ENCODE data around the gene POU1F1.

DNA sequence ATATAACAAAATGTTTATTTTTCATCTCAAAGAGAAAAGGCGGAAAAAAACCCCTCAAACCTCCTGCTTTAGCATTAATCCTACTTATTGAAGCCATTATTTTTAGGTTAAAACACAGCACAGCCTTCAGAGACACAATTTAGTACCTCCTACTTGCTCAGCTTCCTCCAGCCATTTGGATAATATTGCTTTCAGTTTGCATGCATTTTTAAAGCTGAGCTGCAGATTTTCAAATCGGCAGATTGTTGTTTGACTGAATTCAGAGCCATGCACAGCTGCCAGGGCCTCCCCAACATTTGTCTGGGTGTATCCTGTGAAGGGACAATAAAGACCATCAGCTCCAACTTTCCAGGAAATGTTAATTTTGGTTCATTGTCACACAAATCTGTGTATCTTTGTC is 14.5 kb downstream of the POU1F1 start:
- no peak for TF ChIP-seq CTCF (IDR thresholded peaks at IDR 0.05)
- no peak for TF ChIP-seq POLR2A (IDR thresholded peaks at IDR 0.05)

All from adrenal gland (tissue), 5 donors.